ENCODE data around the gene KRT35. TPM values are rescaled to one million over a fixed set of nuclear protein-coding genes. Genes with fewer than 3 reads are reported as not detected.
A peak's percentile ranks its signal among the peaks of the same experiment; 100 is the strongest.

The KRT35 gene
- total RNA-seq, 1 experiment from 2014 or later: not detected

- no peak for TF ChIP-seq CTCF (IDR thresholded peaks at IDR 0.05; ENCODE audit: unreplicated experiment)
- H3K36me3 Mint-ChIP-seq (ENCODE audit: insufficient read depth, unreplicated experiment): no peaks in the 10 kb centered on the region
- no TSS peak for BruUV-seq (replicated peaks)
- H3K9me3 Mint-ChIP-seq (ENCODE audit: low read depth, unreplicated experiment): no peaks in the 10 kb centered on the region
- H3K4me1 Mint-ChIP-seq (ENCODE audit: low read depth, unreplicated experiment): no peaks in the 10 kb centered on the region
- no peak overlapping the region for H3K4me3 Mint-ChIP-seq (ENCODE audit: low read depth, unreplicated experiment)
- DNase-seq: no peak
- CTCF ChIA-PET: interaction anchor here (1.0 to 2.7 kb wide), 3 partner anchors 29 to 157 kb away, joined by 3 to 12 read pairs (median 3); no protein-coding TSS in a partner anchor
- intact Hi-C loops (cut with micrococcal nuclease; ENCODE audit: unreplicated experiment): no loop called here
- no peak overlapping the region for H3K27ac Mint-ChIP-seq (ENCODE audit: unreplicated experiment)
- no peaks in the 10 kb centered on the region for H3K27me3 Mint-ChIP-seq (ENCODE audit: unreplicated experiment)
Measured at GRCh38 chr17:41457676-41458075, 23.3 kb downstream of the KRT35 start.

GRCh38 chr17:41456204-41456603, 24.7 kb downstream of the KRT35 start:
- Mint-ChIP-seq H3K27ac (ENCODE audit: unreplicated experiment) (no peak overlapping the region), H3K4me1 (ENCODE audit: low read depth, unreplicated experiment) (no peaks in the 10 kb centered on the region), H3K36me3 (ENCODE audit: insufficient read depth, unreplicated experiment) (no peaks in the 10 kb centered on the region), H3K27me3 (ENCODE audit: unreplicated experiment) (no peaks in the 10 kb centered on the region), H3K9me3 (ENCODE audit: low read depth, unreplicated experiment) (peaks cover 7% of the 10 kb centered on the region), H3K4me3 (ENCODE audit: low read depth, unreplicated experiment) (no peak overlapping the region)
- CTCF ChIA-PET: interaction anchor here (2.7 kb wide), 1 partner anchor 92 kb away, joined by 12 read pairs; no protein-coding TSS in a partner anchor
- intact Hi-C loops (cut with micrococcal nuclease; ENCODE audit: unreplicated experiment): no loop called here
- peak; percentile 41 for TF ChIP-seq CTCF (IDR thresholded peaks at IDR 0.05; ENCODE audit: unreplicated experiment)
- peak; percentile 56 for DNase-seq
- no TSS peak for BruUV-seq (replicated peaks)

GRCh38 chr17:41455236-41455635, 25.7 kb downstream of the KRT35 start:
- H3K27ac Mint-ChIP-seq (ENCODE audit: unreplicated experiment): no peak overlapping the region
- H3K4me1 Mint-ChIP-seq (ENCODE audit: low read depth, unreplicated experiment): no peaks in the 10 kb centered on the region
- CTCF ChIA-PET: no interaction called here
- no peak for DNase-seq
- H3K9me3 Mint-ChIP-seq (ENCODE audit: low read depth, unreplicated experiment): peaks cover 13% of the 10 kb centered on the region
- BruUV-seq (replicated peaks): no TSS peak
- H3K4me3 Mint-ChIP-seq (ENCODE audit: low read depth, unreplicated experiment): no peak overlapping the region
- intact Hi-C loops (cut with micrococcal nuclease; ENCODE audit: unreplicated experiment): no loop called here
- no peaks in the 10 kb centered on the region for H3K36me3 Mint-ChIP-seq (ENCODE audit: insufficient read depth, unreplicated experiment)
- H3K27me3 Mint-ChIP-seq (ENCODE audit: unreplicated experiment): no peaks in the 10 kb centered on the region
- TF ChIP-seq CTCF (IDR thresholded peaks at IDR 0.05; ENCODE audit: unreplicated experiment): no peak

- Mint-ChIP-seq H3K27me3 (ENCODE audit: unreplicated experiment) (no peaks in the 10 kb centered on the region), H3K4me3 (ENCODE audit: low read depth, unreplicated experiment) (no peak overlapping the region), H3K27ac (ENCODE audit: unreplicated experiment) (no peak overlapping the region), H3K36me3 (ENCODE audit: insufficient read depth, unreplicated experiment) (no peaks in the 10 kb centered on the region), H3K4me1 (ENCODE audit: low read depth, unreplicated experiment) (no peaks in the 10 kb centered on the region), H3K9me3 (ENCODE audit: low read depth, unreplicated experiment) (peaks cover 16% of the 10 kb centered on the region)
- TF ChIP-seq CTCF (IDR thresholded peaks at IDR 0.05; ENCODE audit: unreplicated experiment): no peak
- BruUV-seq (replicated peaks): no TSS peak
- CTCF ChIA-PET: interaction anchor here (1.1 kb wide), 1 partner anchor 96 kb away, joined by 3 read pairs; no protein-coding TSS in a partner anchor
- no peak for DNase-seq
- intact Hi-C loops (cut with micrococcal nuclease; ENCODE audit: unreplicated experiment): no loop called here
Measured at GRCh38 chr17:41453066-41453465, 27.9 kb downstream of the KRT35 start.

All from Calu3 (cell line).